HG03135 (cell line): ENCODE data around the gene GRXCR1.

Source experiments
- ATAC-seq: cut with Tn5 transposase; IDR thresholded peaks from one replicate; pipeline ENCODE4 v1.9.1; 2021; ENCODE audit warnings: mild to moderate bottlenecking, moderate library complexity; ENCODE audit not compliant: unreplicated experiment

Gene GRXCR1

GRCh38 chr4:42927946-42928345, 35.4 kb downstream of the GRXCR1 start:
- ATAC-seq, result no peak

- no peak for ATAC-seq
Observed at GRCh38 chr4:42928582-42928981, 36.1 kb downstream of the GRXCR1 start.

- ATAC-seq, result no peak
Observed at GRCh38 chr4:42942216-42942615, 49.7 kb downstream of the GRXCR1 start.

- no peak for ATAC-seq
Observed at GRCh38 chr4:42945874-42946273, 53.4 kb downstream of the GRXCR1 start.

- no peak for ATAC-seq
Observed at GRCh38 chr4:42953321-42953720, 60.8 kb downstream of the GRXCR1 start.

- ATAC-seq, result no peak
Observed at GRCh38 chr4:42954963-42955669, 62.6 kb downstream of the GRXCR1 start.

GRCh38 chr4:42955746-42956505, 63.4 kb downstream of the GRXCR1 start:
- ATAC-seq, result no peak

- ATAC-seq, result no peak
Observed at GRCh38 chr4:42965326-42965725, 72.8 kb downstream of the GRXCR1 start.

GRCh38 chr4:42985976-42986375, 93.5 kb downstream of the GRXCR1 start:
- ATAC-seq, result no peak

- ATAC-seq, result peak; percentile 85
Observed at GRCh38 chr4:42995343-42995944, 102.9 kb downstream of the GRXCR1 start.

- ATAC-seq, result no peak
Observed at GRCh38 chr4:43008793-43009192, 116.3 kb downstream of the GRXCR1 start.

GRCh38 chr4:43014256-43014655, 121.7 kb downstream of the GRXCR1 start:
- ATAC-seq, result no peak

GRCh38 chr4:43041632-43042031, 149.1 kb downstream of the GRXCR1 start:
- no peak for ATAC-seq

GRCh38 chr4:43047058-43047457, 154.5 kb downstream of the GRXCR1 start:
- no peak for ATAC-seq

GRCh38 chr4:43048570-43048969, 156.1 kb downstream of the GRXCR1 start:
- ATAC-seq, result no peak

- ATAC-seq, result no peak
Observed at GRCh38 chr4:43049326-43049725, 156.8 kb downstream of the GRXCR1 start.

- no peak for ATAC-seq
Observed at GRCh38 chr4:43066415-43066814, 173.9 kb downstream of the GRXCR1 start.

- no peak for ATAC-seq
Observed at GRCh38 chr4:43071069-43071468, 178.6 kb downstream of the GRXCR1 start.
